ENCODE data around the gene KRT73.

KRT73 gene

DNA sequence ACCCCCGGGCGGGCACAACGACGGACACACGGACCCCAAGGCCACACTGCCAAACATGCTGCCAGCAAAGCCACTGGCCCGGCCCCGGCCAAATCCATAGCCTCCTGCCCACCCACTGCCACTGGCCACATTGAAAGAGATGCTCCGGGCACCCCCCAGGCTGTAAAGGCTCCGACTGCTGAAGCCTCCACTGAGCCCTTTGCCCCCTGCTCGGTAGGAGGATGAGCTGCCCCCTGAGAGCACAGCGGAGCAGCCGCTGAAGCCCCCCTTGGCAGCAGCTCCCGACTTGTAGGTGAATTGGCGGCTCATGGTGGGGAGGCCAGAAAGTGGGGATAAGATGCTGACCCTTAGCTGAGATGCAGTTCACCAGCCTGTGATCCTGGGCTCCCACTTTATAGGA lies at the start of gene KRT73:
TSS of gene KRT73 (minus strand) at position 344 of the 400 bp plus-strand sequence. CDS start at position 309, 35 bp downstream.
- H3K4me3 ChIP-seq (ENCODE audit: low read length), result no peak within 1 kb of the TSS
- no peak for TF ChIP-seq CTCF (IDR thresholded peaks at IDR 0.05; ENCODE audit: insufficient read depth, low read depth, low read length, missing control alignments)
- no peak for DNase-seq (ENCODE audit: low read depth)

GRCh38 chr12:52667931-52668330 lies 49.6 kb upstream of the KRT73 start:
- no peak overlapping the region for H3K4me3 ChIP-seq (ENCODE audit: low read length)
- TF ChIP-seq CTCF (IDR thresholded peaks at IDR 0.05; ENCODE audit: insufficient read depth, low read depth, low read length, missing control alignments), result no peak
- DNase-seq (ENCODE audit: low read depth), result no peak

DNA sequence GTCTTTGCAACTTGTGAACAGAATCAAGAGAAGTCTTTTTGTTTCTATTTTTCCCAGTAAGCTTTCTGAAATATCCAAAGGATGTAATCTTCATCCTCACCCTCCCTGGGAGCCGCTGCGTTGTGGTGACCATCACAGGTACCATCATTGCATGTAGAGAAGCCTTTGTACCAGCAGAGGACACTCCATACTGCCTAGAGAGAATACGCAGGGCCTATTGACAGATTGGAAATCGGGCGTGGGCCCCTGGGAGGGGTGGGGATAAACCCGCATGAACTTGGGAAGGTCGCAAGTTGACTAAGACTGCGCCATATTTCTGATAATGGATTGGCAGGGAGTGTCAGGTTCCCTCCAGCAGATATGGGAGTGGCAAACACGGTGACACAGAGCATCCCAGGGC lies 49.1 kb upstream of the KRT73 start:
- DNase-seq (ENCODE audit: low read depth), result no peak
- TF ChIP-seq CTCF (IDR thresholded peaks at IDR 0.05; ENCODE audit: insufficient read depth, low read depth, low read length, missing control alignments), result peak; percentile 23
- H3K4me3 ChIP-seq (ENCODE audit: low read length), result no peak overlapping the region

DNA sequence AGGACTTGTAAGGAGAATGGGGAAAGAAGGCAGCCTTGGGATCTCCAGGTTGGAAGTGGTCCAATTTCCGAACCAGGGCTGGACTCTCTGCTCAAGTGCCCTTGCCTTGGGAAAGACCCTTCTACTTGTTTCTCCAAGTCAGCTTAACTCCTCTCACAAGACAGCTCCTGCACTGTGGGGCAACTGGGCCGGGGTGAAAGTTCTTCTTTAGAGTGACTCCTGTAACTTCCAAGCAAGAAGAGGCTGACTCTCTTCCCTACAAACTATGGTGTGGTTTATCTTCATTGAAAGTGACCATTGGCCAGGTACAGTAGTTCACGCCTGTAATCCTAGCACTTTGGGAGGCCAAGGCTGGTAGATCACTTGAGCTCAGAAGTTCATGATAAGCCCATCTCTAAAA lies 48.1 kb upstream of the KRT73 start:
- DNase-seq (ENCODE audit: low read depth), result no peak
- H3K4me3 ChIP-seq (ENCODE audit: low read length), result no peak overlapping the region
- no peak for TF ChIP-seq CTCF (IDR thresholded peaks at IDR 0.05; ENCODE audit: insufficient read depth, low read depth, low read length, missing control alignments)

DNA sequence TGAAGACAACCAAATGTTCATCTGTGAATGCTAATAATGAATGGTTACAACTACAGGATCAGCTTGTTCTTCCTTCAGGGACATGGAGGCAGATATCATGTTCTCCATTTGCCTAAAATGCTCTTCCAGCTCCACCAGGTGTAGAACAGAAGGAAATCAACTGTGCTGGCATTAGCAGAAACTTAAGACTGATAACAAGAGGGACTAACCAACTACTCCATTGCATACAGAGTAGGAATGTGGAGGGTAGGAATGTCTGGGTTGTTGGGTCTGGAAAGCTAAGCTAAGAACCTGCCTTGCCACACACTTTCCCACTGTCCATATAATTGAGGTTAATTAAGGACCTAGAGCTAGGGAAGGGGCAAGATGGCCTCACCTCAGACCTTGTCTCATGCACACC lies 45.1 kb upstream of the KRT73 start:
- no peak for DNase-seq (ENCODE audit: low read depth)
- no peak for TF ChIP-seq CTCF (IDR thresholded peaks at IDR 0.05; ENCODE audit: insufficient read depth, low read depth, low read length, missing control alignments)
- H3K4me3 ChIP-seq (ENCODE audit: low read length), result no peak overlapping the region

GRCh38 chr12:52662918-52663229 lies 44.5 kb upstream of the KRT73 start:
- H3K4me3 ChIP-seq (ENCODE audit: low read length), result no peak overlapping the region
- TF ChIP-seq CTCF (IDR thresholded peaks at IDR 0.05; ENCODE audit: insufficient read depth, low read depth, low read length, missing control alignments), result no peak
- no peak for DNase-seq (ENCODE audit: low read depth)

- no peak for DNase-seq (ENCODE audit: low read depth)
- H3K4me3 ChIP-seq (ENCODE audit: low read length), result no peak overlapping the region
- TF ChIP-seq CTCF (IDR thresholded peaks at IDR 0.05; ENCODE audit: insufficient read depth, low read depth, low read length, missing control alignments), result no peak
Measured at GRCh38 chr12:52662093-52662917, 43.9 kb upstream of the KRT73 start.
